KMS-11 (cell line): ENCODE data around the gene FANCI.
"Not testable (repeated sequence)": the region's sequence is repeated elsewhere in the genome, so short reads cannot be mapped to it uniquely, and the experiment has no call there.

Experiments used
- H2AFZ ChIP-seq: fragments of 200-600 bp; sonication (generic); 2 replicates; pipeline ENCODE4 v1.6.1; 2016; ENCODE audit warnings: antibody characterized with exemption, mixed run types, low read depth
- H3K27ac ChIP-seq: fragments of 200-600 bp; sonication (generic); 2 replicates; pipeline ENCODE4 v1.6.1; 2016; ENCODE audit warnings: mild to moderate bottlenecking, mixed run types
- H3K27me3 ChIP-seq: fragments of 200-600 bp; sonication (generic); 2 replicates; pipeline ENCODE4 v1.6.1; 2017; ENCODE audit warnings: mild to moderate bottlenecking, low read depth, mixed run types, moderate library complexity; ENCODE audit not compliant: insufficient read depth
- H3K36me3 ChIP-seq: fragments of 200-600 bp; sonication (generic); 2 replicates; pipeline ENCODE4 v1.6.1; 2017; ENCODE audit warnings: mild to moderate bottlenecking, mixed run types; ENCODE audit not compliant: insufficient read depth
- H3K4me1 ChIP-seq: fragments of 200-600 bp; sonication (generic); 2 replicates; pipeline ENCODE4 v1.6.1; 2016; ENCODE audit warnings: mild to moderate bottlenecking, low read depth, mixed run types; ENCODE audit not compliant: poor library complexity, severe bottlenecking
- H3K4me2 ChIP-seq: fragments of 200-600 bp; sonication (generic); 2 replicates; pipeline ENCODE4 v1.7.0; 2016; ENCODE audit warnings: mild to moderate bottlenecking, mixed run types
- H3K4me3 ChIP-seq: fragments of 200-600 bp; sonication (generic); IDR thresholded peaks from 2 replicates; pipeline ENCODE4 v1.6.1; 2017; ENCODE audit warnings: low read depth, low read length, mixed read lengths; ENCODE audit not compliant: insufficient read depth
- H3K79me2 ChIP-seq: fragments of 200-600 bp; sonication (generic); 2 replicates; pipeline ENCODE4 v1.6.1; 2016; ENCODE audit warnings: low read depth, mixed run types; ENCODE audit not compliant: insufficient read depth
- H3K9ac ChIP-seq: fragments of 200-600 bp; sonication (generic); 2 replicates; pipeline ENCODE4 v1.6.1; 2016; ENCODE audit warnings: mild to moderate bottlenecking, mixed run types
- H4K20me1 ChIP-seq: fragments of 200-600 bp; sonication (generic); 2 replicates; pipeline ENCODE4 v1.6.1; 2016; ENCODE audit warnings: mild to moderate bottlenecking, mixed run types; ENCODE audit not compliant: insufficient read depth
- TF ChIP-seq, protein P1 (sequence below): fragments of 200-600 bp; sonication (generic); conservative IDR thresholded peaks from 2 replicates; pipeline ENCODE4 v1.6.1; 2017; ENCODE audit warnings: low read depth, mild to moderate bottlenecking, antibody characterized with exemption, low read length, moderate library complexity, mixed read lengths

Gene FANCI

DNA sequence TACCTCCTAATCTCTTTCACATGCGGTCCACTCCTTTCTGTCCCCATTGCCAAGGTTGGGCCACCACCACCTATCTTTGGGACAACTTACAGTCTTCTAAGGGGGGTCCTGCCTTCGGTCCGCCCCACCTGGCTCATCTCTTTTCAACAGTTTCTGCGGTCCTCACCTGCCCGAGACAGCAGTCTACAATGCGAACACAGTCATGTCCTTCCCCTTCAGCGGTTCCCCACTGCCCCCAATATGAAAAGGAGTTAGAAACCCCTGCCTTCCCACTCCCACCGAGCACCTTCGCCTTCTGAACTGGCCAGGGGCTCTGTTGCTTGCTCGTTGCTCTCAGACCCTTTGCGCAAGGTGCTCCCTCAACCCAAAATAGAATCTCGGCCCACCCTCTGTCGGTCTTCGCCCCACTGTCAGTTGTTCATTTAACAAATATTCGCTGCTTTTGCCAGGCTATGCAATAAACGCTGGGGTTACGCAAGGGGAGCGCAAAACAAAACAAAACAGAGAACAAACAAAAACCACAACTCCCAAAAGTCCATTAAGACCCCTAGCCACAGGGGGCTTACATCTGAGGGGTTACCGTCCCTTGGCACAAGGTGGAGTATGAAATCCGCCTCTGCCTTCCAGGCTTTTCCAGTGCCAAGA, 611 bp upstream of the FANCI start:
- peak overlapping the region; percentile 83 for H2AFZ ChIP-seq
- H3K79me2 ChIP-seq = peaks cover 43% of the 10 kb centered on the region
- TF ChIP-seq, protein P1, sequence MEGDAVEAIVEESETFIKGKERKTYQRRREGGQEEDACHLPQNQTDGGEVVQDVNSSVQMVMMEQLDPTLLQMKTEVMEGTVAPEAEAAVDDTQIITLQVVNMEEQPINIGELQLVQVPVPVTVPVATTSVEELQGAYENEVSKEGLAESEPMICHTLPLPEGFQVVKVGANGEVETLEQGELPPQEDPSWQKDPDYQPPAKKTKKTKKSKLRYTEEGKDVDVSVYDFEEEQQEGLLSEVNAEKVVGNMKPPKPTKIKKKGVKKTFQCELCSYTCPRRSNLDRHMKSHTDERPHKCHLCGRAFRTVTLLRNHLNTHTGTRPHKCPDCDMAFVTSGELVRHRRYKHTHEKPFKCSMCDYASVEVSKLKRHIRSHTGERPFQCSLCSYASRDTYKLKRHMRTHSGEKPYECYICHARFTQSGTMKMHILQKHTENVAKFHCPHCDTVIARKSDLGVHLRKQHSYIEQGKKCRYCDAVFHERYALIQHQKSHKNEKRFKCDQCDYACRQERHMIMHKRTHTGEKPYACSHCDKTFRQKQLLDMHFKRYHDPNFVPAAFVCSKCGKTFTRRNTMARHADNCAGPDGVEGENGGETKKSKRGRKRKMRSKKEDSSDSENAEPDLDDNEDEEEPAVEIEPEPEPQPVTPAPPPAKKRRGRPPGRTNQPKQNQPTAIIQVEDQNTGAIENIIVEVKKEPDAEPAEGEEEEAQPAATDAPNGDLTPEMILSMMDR = no peak
- peak overlapping the region; percentile 74 for H3K4me2 ChIP-seq
- H4K20me1 ChIP-seq = 0 out of 2 replicates have a peak, but pooled peaks cover 3% of the 10 kb centered on the region
- H3K27ac ChIP-seq = peak overlapping the region; percentile 67; the same call in 1 of the 2 replicates
- H3K27me3 ChIP-seq = no peaks in the 10 kb centered on the region
- H3K36me3 ChIP-seq = peaks cover 1% of the 10 kb centered on the region; the same call in 1 of the 2 replicates
- peak overlapping the region; percentile 70; the same call in 1 of the 2 replicates for H3K9ac ChIP-seq
- no peak overlapping the region for H3K4me3 ChIP-seq
- H3K4me1 ChIP-seq = peaks cover 22% of the 10 kb centered on the region

GRCh38 chr15:89244574-89244903, 760 bp downstream of the FANCI start:
- no peaks in the 10 kb centered on the region for H3K27me3 ChIP-seq
- H3K4me1 ChIP-seq = peaks cover 25% of the 10 kb centered on the region
- TF ChIP-seq, protein P1 = no peak
- peak overlapping the region; percentile 83 for H2AFZ ChIP-seq
- H3K36me3 ChIP-seq = peaks cover 13% of the 10 kb centered on the region; the same call in 1 of the 2 replicates
- peaks cover 53% of the 10 kb centered on the region for H3K79me2 ChIP-seq
- H3K9ac ChIP-seq = peak overlapping the region; percentile 70; the same call in 1 of the 2 replicates
- H4K20me1 ChIP-seq = peaks cover 3% of the 10 kb centered on the region; the same call in 1 of the 2 replicates
- peak overlapping the region; percentile 67 for H3K27ac ChIP-seq
- no peak overlapping the region for H3K4me3 ChIP-seq
- peak overlapping the region; percentile 74 for H3K4me2 ChIP-seq

DNA sequence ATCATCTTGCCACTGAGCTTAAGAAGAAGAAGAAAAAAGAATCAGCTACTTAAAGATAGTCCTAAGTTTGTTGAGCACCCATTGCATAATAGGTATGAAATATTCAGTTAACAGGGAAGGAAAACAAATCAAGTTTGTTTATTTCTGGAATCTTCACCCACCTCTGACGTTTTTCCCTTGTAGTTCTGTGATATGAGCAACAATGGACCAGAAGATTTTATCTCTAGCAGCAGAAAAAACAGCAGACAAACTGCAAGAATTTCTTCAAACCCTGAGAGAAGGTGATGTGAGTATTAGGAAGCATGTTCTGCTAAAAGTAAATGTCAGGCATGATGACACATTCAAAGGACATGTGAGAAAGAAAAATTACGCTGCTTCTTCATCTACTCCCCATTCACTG, 3.7 kb downstream of the FANCI start:
- no peak overlapping the region for H3K4me2 ChIP-seq

GRCh38 chr15:89248584-89248983, 4.8 kb downstream of the FANCI start:
- H3K79me2 ChIP-seq = peaks cover 53% of the 10 kb centered on the region
- H3K4me2 ChIP-seq = no peak overlapping the region

More for the DNA sequence above, 3.7 kb downstream of the FANCI start:
- Histone ChIP-seq H3K4me3 (no peak overlapping the region), H4K20me1 (peaks cover 3% of the 10 kb centered on the region; the same call in 1 of the 2 replicates), H3K27ac (no peak overlapping the region), H3K79me2 (peaks cover 53% of the 10 kb centered on the region), H3K36me3 (peaks cover 18% of the 10 kb centered on the region), H2AFZ (no peak overlapping the region), H3K9ac (no peak overlapping the region), H3K27me3 (0 out of 2 replicates have a peak, but pooled peaks cover 3% of the 10 kb centered on the region), H3K4me1 (peaks cover 25% of the 10 kb centered on the region)
- TF ChIP-seq, protein P1 = no peak

DNA sequence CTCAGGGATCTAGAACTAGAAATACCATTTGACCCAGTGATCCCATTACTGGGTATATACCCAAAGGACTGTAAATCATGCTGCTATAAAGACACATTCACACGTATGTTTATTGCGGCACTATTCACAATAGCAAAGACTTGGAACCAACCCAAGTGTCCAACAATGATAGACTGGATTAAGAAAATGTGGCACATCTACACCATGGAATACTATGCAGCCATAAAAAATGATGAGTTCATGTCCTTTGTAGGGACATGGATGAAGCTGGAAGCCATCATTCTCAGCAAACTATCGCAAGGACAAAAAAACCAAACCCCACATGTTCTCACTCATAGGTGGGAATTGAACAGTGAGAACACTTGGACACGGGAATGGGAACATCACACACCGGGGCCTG, 6.4 kb downstream of the FANCI start:
- H3K79me2 ChIP-seq = peaks cover 41% of the 10 kb centered on the region
- H3K9ac ChIP-seq, H2AFZ ChIP-seq, H3K4me2 ChIP-seq, H3K27me3 ChIP-seq, H4K20me1 ChIP-seq, H3K27ac ChIP-seq, H3K4me3 ChIP-seq: not testable (repeated sequence)
- H3K36me3 ChIP-seq = peaks cover 18% of the 10 kb centered on the region
- peaks cover 19% of the 10 kb centered on the region for H3K4me1 ChIP-seq

More at GRCh38 chr15:89248584-89248983, 4.8 kb downstream of the FANCI start:
- Histone ChIP-seq H3K4me1 (peaks cover 19% of the 10 kb centered on the region), H3K27me3 (0 out of 2 replicates have a peak, but pooled peaks cover 3% of the 10 kb centered on the region), H3K9ac (no peak overlapping the region), H3K27ac (no peak overlapping the region), H2AFZ (no peak overlapping the region), H4K20me1 (peaks cover 3% of the 10 kb centered on the region; the same call in 1 of the 2 replicates), H3K36me3 (peaks cover 18% of the 10 kb centered on the region), H3K4me3 (no peak overlapping the region)
- TF ChIP-seq, protein P1 = no peak

GRCh38 chr15:89277281-89277680, 33.5 kb downstream of the FANCI start:
- H3K27me3 ChIP-seq, H3K36me3 ChIP-seq, H3K9ac ChIP-seq, H3K79me2 ChIP-seq, H2AFZ ChIP-seq, H3K4me2 ChIP-seq, H3K27ac ChIP-seq, H3K4me3 ChIP-seq, H3K4me1 ChIP-seq, H4K20me1 ChIP-seq: not testable (repeated sequence)
